ENCODE data around the gene PEX1.
"Not testable (repeated sequence)": the region's sequence is repeated elsewhere in the genome, so short reads cannot be mapped to it uniquely, and the experiment has no call there.

The PEX1 gene

DNA sequence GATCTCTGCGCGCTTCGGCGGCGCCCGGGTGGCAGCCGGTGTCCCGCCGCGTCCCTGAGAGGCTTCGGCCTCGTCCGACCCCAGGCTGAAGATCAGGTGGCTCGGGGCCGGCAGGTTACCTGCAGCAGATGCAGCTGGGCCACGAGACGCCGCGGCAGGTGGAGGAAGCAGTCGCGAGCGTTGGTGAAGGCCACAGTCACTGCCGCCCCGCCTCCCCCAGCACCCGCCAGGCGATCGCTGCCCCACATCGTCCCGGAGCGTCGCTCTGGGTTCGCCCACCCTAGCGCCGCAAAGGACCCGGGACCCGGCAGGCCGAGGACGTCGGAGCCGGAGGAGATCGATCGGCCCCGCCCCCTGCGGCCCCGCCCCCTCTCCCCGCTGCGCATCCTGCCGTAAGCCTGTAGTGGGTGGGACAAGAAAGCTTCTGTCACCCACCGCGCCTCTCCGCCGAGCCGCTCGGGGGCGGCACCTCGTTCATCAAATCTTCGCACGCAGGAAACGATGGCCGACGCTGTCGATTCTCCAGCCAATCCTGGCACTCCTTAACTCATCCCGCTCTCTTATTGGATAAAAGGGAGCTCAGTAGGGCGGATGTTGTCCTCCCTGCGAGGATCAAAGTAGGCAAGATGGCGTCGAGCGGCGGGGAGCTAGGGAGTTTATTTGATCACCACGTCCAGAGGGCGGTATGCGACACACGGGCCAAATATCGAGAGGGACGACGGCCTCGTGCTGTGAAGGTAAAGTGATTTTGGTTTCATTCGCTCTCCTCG, at the start of gene PEX1, which contains the start of gene RBM48:
Gene PEX1, minus strand, starts transcription at position 333 of the 770 bp plus-strand sequence. Its CDS starts 85 bp downstream, at position 248.
Gene RBM48, plus strand, starts transcription at position 608 of the 770 bp plus-strand sequence. Its CDS starts 19 bp downstream, at position 627.
- peak; percentile 98 to 99 for DNase-seq

DNA sequence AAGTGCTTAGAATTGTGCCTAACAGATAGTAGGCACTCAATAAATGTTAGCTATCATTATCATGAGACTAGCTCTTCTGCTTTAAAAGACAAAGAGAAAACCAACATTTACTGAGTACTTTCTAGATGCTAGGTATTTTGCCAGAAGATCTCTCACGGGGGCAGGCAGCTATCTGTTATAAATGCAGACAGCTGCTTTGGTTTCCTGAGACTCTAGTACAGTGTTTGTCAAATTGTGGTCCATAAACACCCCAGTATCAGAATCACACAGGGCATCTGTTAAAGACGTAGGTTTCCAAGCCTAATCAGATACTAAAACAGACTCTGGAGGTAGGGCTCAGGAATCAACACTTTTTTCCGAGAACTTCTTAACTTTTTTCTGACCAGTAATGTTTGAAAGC, 48.0 kb upstream of the PEX1 start:
- no peak for DNase-seq

GRCh38 chr7:92569137-92569536, 40.8 kb upstream of the PEX1 start:
- DNase-seq: peak in 1 of 2 experiments; percentile 37

DNA sequence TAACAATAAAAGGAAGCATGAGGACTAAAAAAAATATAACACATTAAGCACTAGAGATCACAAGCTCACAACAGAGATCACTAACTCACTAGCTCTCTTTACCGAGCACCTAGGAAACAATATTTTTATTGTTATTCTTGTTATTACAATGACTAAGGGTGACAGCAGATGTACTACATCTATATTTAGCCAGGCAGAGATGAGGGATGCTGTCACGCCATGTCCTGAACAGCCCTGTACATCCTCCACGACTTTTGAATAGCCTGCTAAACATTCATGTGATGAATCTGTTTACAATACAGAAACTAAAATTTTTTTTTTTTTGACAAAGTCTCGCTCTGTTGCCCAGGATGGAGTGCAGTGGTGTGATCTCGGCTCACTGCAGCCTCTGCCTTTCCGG, 39.1 kb upstream of the PEX1 start:
- no peak for DNase-seq

GRCh38 chr7:92563345-92563744, 35.0 kb upstream of the PEX1 start:
- no peak for DNase-seq

DNA sequence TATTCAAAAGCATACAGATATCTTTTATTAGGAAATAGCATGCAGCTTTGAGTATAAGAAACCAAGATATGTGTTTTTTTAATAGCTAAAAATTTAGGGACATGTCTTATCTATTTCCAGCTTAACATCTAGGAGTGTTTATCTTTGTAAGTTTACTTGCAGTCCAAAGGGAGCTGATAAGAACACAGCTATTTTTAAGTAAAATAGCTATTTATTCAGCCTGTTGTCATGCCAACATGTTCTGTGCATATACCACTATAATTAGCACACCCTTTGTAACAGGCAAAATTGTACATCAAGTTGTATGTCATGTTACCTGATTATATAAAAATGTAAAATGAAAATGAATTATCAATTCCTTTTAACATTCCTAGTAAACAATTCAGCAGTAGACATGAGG, 32.3 kb upstream of the PEX1 start:
- DNase-seq: no peak

DNA sequence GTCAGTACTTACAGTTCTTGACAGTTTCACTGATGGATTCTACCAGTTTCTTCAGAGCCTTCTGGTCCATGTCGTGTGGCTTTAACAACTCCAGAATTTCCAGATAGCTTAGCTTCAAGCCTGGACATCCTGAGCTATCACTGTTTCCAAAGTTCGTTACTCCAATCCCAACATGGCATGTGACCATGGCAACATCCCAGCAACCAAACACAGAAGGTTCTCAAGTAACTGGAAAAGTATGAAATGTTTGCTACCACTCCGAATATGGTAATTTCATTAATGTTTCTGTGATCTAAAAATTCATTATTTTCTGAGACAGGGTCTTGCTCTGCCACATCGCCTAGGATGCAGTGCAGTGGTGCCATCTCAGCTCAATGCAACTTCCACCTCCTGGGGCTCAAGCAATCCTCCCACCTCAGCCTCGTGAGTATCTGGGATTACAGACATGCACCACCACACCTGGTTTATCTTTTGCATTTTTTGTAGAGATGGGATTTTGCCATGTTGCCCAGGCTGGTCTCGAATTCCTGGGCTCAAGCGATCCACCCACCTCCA, 29.6 kb upstream of the PEX1 start:
- no peak for DNase-seq

- DNase-seq: no peak
Observed at GRCh38 chr7:92557249-92557648, 28.9 kb upstream of the PEX1 start.

- no peak for DNase-seq
Observed at GRCh38 chr7:92550194-92550593, 21.9 kb upstream of the PEX1 start.

DNA sequence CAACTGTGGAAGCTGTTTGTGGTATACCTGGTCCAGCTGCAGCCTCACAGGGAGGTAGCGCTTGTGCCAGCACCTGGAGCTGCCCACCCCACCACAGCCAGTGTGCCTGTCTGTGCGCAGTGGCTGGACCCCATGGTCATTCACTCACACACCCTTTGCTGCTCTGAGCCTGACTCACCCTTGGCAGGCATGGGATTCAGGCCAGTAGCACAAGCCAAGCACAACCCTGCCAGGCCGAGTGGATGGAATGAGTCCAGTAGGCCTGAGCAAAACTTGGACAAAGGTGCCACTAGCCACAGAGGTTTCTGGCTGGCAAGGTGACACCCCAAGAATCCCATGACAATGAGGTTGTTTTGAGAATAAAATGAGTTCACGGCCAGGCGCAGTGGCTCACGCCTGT, 19.3 kb upstream of the PEX1 start:
- no peak for DNase-seq

GRCh38 chr7:92546856-92547497, 18.7 kb upstream of the PEX1 start:
- DNase-seq: no peak

- DNase-seq: not testable (repeated sequence)
Observed at GRCh38 chr7:92545116-92545515, 16.8 kb upstream of the PEX1 start.

- not testable (repeated sequence) for DNase-seq
Observed at GRCh38 chr7:92543542-92543941, 15.2 kb upstream of the PEX1 start.

GRCh38 chr7:92534572-92534971, 6.3 kb upstream of the PEX1 start:
- no peak for DNase-seq

GRCh38 chr7:92528958-92529264, 591 bp upstream of the PEX1 start:
- no peak for DNase-seq

GRCh38 chr7:92527300-92528187, 776 bp downstream of the PEX1 start:
- peak; percentile 28 to 54 for DNase-seq

GRCh38 chr7:92523110-92523509, 5.2 kb downstream of the PEX1 start:
- DNase-seq: no peak

GRCh38 chr7:92520024-92520423, 8.3 kb downstream of the PEX1 start:
- peak; percentile 14 to 15 for DNase-seq

DNA sequence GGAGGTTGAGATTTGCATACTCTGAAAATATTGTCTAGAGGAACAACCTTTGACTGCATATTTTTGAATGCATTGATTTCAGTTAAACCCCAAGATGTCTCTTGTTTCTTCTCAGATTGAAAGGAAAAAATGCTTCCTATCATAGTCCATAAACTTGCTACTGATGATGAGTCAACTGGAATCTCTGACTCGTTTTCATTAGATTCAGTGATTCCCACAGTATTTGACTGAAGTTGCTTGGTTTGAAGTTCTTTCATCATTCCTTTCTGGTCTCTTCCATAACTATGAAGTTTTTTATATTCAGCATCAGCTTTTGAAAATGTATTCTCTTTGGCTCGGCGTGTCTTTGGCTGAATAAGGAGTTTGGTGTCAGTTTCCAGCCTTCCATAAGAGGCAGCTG, 10.7 kb downstream of the PEX1 start:
- DNase-seq: no peak

DNA sequence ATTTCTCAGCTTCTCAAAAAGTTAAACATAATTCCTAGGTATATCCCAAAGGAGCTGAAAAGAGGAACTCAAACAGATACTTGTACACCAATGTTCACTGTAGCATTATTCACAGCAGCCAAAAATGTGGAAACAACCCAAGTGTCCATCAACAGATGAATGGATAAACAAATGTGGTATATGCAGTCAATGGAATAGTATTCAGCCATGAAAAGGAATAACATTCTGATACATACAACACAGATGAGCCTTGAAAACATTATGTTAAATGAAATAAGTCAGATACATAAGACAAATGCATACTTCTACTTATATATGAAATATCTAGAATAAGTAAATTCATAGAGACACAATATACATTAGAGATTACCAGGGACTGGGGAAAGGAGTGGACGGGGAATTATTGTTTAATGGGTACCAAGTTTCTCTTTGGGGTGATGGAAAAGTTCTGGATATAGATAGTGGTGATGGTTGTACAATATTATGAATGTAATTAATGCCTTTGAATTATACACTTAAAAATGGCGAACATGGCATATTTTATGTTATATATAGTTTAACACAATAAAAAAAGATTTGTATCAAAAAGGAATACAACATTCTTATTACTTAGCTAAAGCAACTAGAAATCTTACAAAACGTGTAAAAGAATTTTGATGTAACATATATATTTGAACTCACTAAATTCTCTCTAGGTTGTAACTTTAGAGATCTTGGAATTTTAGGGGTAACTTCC, 15.0 kb downstream of the PEX1 start:
- DNase-seq: no peak

GRCh38 chr7:92508946-92509345, 19.4 kb downstream of the PEX1 start:
- no peak for DNase-seq

DNA sequence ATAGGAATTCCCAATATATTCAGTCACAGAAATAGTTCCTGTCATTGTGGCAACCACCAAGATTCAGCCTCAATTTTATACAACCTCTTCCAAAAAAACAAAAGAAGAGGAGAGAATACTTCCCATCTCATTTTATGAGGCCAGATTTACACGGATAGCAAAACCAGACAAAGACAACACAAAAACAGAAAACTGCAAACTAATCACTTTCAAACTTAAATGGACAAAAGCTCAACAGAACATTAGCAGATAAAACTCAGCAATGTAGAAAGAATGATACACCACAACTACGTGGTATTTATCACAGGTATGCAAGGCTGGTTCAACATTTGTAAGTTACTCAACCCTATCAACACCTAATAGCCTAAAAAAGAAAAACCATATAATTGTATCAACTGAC, 22.0 kb downstream of the PEX1 start:
- DNase-seq: no peak

- no peak for DNase-seq
Observed at GRCh38 chr7:92504563-92504962, 23.8 kb downstream of the PEX1 start.
